CD4-positive, CD25-positive, alpha-beta regulatory T cell (primary cell): ENCODE data around the gene IL1RAPL1. TPM values are rescaled to one million over a fixed set of nuclear protein-coding genes. Genes with fewer than 3 reads are reported as not detected.

Experiments used
- ATAC-seq, 2 donors: fragments of 150-1000 bp; cut with Tn5 transposase; one replicate each; pipeline ENCODE4 v1.10.0; 2021; ENCODE audit warnings: low read depth in 2 of 2, moderate number of reproducible peaks in 2 of 2, moderate library complexity in 1 of 2
- DNase-seq, 3 donors: peaks; one replicate each; pipeline versions ENCODE4 v3.0.0 to v3.0.0-alpha.2; 2012 to 2022; ENCODE audit warnings: mixed read lengths in 1 of 3
- H3K27ac ChIP-seq: one replicate; pipeline ENCODE4 v1.7.0; 2013; ENCODE audit warnings: mild to moderate bottlenecking, low read length; ENCODE audit not compliant: insufficient read depth, poor library complexity, severe bottlenecking
- H3K27me3 ChIP-seq: one replicate; pipeline ENCODE4 v1.7.0; 2013; ENCODE audit warnings: low read length; ENCODE audit not compliant: control insufficient read depth, insufficient read depth
- H3K36me3 ChIP-seq: one replicate; pipeline ENCODE4 v1.7.0; 2013; ENCODE audit warnings: mild to moderate bottlenecking, low read length, moderate library complexity; ENCODE audit not compliant: control insufficient read depth, insufficient read depth
- H3K4me1 ChIP-seq: 2 replicates; pipeline ENCODE4 v1.7.0; 2013; ENCODE audit warnings: mild to moderate bottlenecking, low read length; ENCODE audit not compliant: insufficient read depth, control insufficient read depth, poor library complexity, severe bottlenecking
- H3K4me3 ChIP-seq: one replicate; pipeline ENCODE4 v1.7.0; 2013; ENCODE audit warnings: low read depth, mild to moderate bottlenecking, low read length, moderate library complexity
- H3K9me3 ChIP-seq, 2 experiments: 1 replicate in 1 of 2; 2 replicates in 1 of 2; pipeline ENCODE4 v1.7.0; 2013; ENCODE audit warnings: low read length in 2 of 2, mild to moderate bottlenecking in 1 of 2, moderate library complexity in 1 of 2; ENCODE audit not compliant: control insufficient read depth in 2 of 2
- H3K27ac Mint-ChIP-seq, 3 donors: one replicate each; pipeline ENCODE4 v1.8.0; 2020 to 2022; ENCODE audit warnings: mild to moderate bottlenecking in 3 of 3, mixed read lengths in 3 of 3, moderate library complexity in 2 of 3
- H3K27me3 Mint-ChIP-seq: one replicate; pipeline ENCODE4 v1.8.0; 2022; ENCODE audit warnings: mild to moderate bottlenecking, mixed read lengths
- H3K36me3 Mint-ChIP-seq: one replicate; pipeline ENCODE4 v1.8.0; 2020; ENCODE audit warnings: mixed read lengths
- H3K4me1 Mint-ChIP-seq, 4 donors: one replicate each; pipeline ENCODE4 v1.8.0; 2020 to 2022; ENCODE audit warnings: mixed read lengths in 4 of 4, mild to moderate bottlenecking in 1 of 4
- H3K4me3 Mint-ChIP-seq, 4 donors: one replicate each; pipeline ENCODE4 v1.8.0; 2020 to 2022; ENCODE audit warnings: mild to moderate bottlenecking in 4 of 4, mixed read lengths in 4 of 4, moderate library complexity in 3 of 4
- H3K9me3 Mint-ChIP-seq, 7 donors: one replicate each; pipeline ENCODE4 v1.8.0; 2020 to 2022; ENCODE audit warnings: mixed read lengths in 7 of 7, mild to moderate bottlenecking in 3 of 7, moderate library complexity in 2 of 7
- polyA plus RNA-seq, 4 donors: library from polyadenylated mRNA; unstranded; fragments of 300-500 nt; fragmentation: Illumina TruSeq; gene quantifications; one replicate each; pipeline ENCODE4 v1.2.3, GENCODE V29; 2021
- total RNA-seq: library from RNA; stranded (reverse); gene quantifications from one replicate; pipeline ENCODE4 v1.2.3, GENCODE V29; 2022

IL1RAPL1 gene
- total and polyA plus RNA-seq, 5 donors from 2014 or later: not detected

GRCh38 chrX:29560065-29560464 lies 972.8 kb downstream of the IL1RAPL1 start:
- Mint-ChIP-seq H3K36me3 (no peaks in the 10 kb centered on the region), H3K9me3 (peaks cover 0 to 14% (median 6%) of the 10 kb centered on the region in 7 donors), H3K4me3 (no peak overlapping the region), H3K4me1 (no peaks in the 10 kb centered on the region), H3K27ac (no peak overlapping the region), H3K27me3 (no peaks in the 10 kb centered on the region)
- H3K27ac ChIP-seq: no peak overlapping the region
- H3K9me3 ChIP-seq: peaks cover 0 to 3% of the 10 kb centered on the region in 2 experiments
- no peak overlapping the region for H3K4me3 ChIP-seq
- H3K4me1 ChIP-seq: no peaks in the 10 kb centered on the region
- no peaks in the 10 kb centered on the region for H3K36me3 ChIP-seq
- no peaks in the 10 kb centered on the region for H3K27me3 ChIP-seq
- DNase-seq: no peak
- no peak for ATAC-seq

GRCh38 chrX:29561417-29561816 lies 974.2 kb downstream of the IL1RAPL1 start:
- Mint-ChIP-seq H3K4me1 (no peaks in the 10 kb centered on the region), H3K36me3 (no peaks in the 10 kb centered on the region), H3K27me3 (no peaks in the 10 kb centered on the region), H3K4me3 (no peak overlapping the region), H3K27ac (no peak overlapping the region), H3K9me3 (peaks cover 0 to 14% (median 4%) of the 10 kb centered on the region in 7 donors)
- H3K4me1 ChIP-seq: no peaks in the 10 kb centered on the region
- H3K36me3 ChIP-seq: no peaks in the 10 kb centered on the region
- DNase-seq (no peak), ATAC-seq (no peak)
- peaks cover 0 to 3% of the 10 kb centered on the region in 2 experiments for H3K9me3 ChIP-seq
- no peak overlapping the region for H3K4me3 ChIP-seq
- no peak overlapping the region for H3K27ac ChIP-seq
- no peaks in the 10 kb centered on the region for H3K27me3 ChIP-seq

- Mint-ChIP-seq H3K27ac (no peak overlapping the region), H3K36me3 (no peaks in the 10 kb centered on the region), H3K4me3 (no peak overlapping the region), H3K4me1 (no peaks in the 10 kb centered on the region), H3K9me3 (peaks cover 1 to 14% (median 8%) of the 10 kb centered on the region in 7 donors), H3K27me3 (no peaks in the 10 kb centered on the region)
- Histone ChIP-seq H3K36me3 (no peaks in the 10 kb centered on the region), H3K27ac (no peak overlapping the region), H3K9me3 (no peaks in the 10 kb centered on the region), H3K4me3 (no peak overlapping the region), H3K4me1 (no peaks in the 10 kb centered on the region), H3K27me3 (no peaks in the 10 kb centered on the region)
- ATAC-seq (no peak), DNase-seq (no peak)
Observed at GRCh38 chrX:29580560-29580959, 993.3 kb downstream of the IL1RAPL1 start.

- peaks cover 1 to 14% (median 8%) of the 10 kb centered on the region in 7 donors for H3K9me3 Mint-ChIP-seq
- ATAC-seq (no peak), DNase-seq (no peak)
- Histone ChIP-seq H3K4me3 (no peak overlapping the region), H3K36me3 (no peaks in the 10 kb centered on the region), H3K27ac (no peak overlapping the region), H3K4me1 (no peaks in the 10 kb centered on the region), H3K27me3 (no peaks in the 10 kb centered on the region), H3K9me3 (no peaks in the 10 kb centered on the region)
- no peaks in the 10 kb centered on the region for H3K27me3 Mint-ChIP-seq
- no peak overlapping the region for H3K27ac Mint-ChIP-seq
- no peak overlapping the region for H3K4me3 Mint-ChIP-seq
- no peaks in the 10 kb centered on the region for H3K4me1 Mint-ChIP-seq
- H3K36me3 Mint-ChIP-seq: no peaks in the 10 kb centered on the region
Observed at GRCh38 chrX:29581223-29581622, 994.0 kb downstream of the IL1RAPL1 start.

GRCh38 chrX:29587107-29587506 lies 999.9 kb downstream of the IL1RAPL1 start:
- Histone ChIP-seq H3K4me1 (no peaks in the 10 kb centered on the region), H3K9me3 (peaks cover 0 to 4% of the 10 kb centered on the region in 2 experiments), H3K27ac (no peak overlapping the region), H3K4me3 (no peak overlapping the region), H3K36me3 (no peaks in the 10 kb centered on the region), H3K27me3 (no peaks in the 10 kb centered on the region)
- no peak overlapping the region for H3K4me3 Mint-ChIP-seq
- peaks cover 0 to 13% (median 0%) of the 10 kb centered on the region in 7 donors for H3K9me3 Mint-ChIP-seq
- no peaks in the 10 kb centered on the region for H3K36me3 Mint-ChIP-seq
- H3K4me1 Mint-ChIP-seq: no peaks in the 10 kb centered on the region
- ATAC-seq (no peak), DNase-seq (no peak)
- no peaks in the 10 kb centered on the region for H3K27me3 Mint-ChIP-seq
- H3K27ac Mint-ChIP-seq: no peak overlapping the region

- peaks cover 0 to 15% (median 1%) of the 10 kb centered on the region in 7 donors for H3K9me3 Mint-ChIP-seq
- H3K27ac ChIP-seq: no peak overlapping the region
- no peaks in the 10 kb centered on the region for H3K4me1 Mint-ChIP-seq
- DNase-seq: no peak
- H3K36me3 Mint-ChIP-seq: no peaks in the 10 kb centered on the region
- H3K36me3 ChIP-seq: no peaks in the 10 kb centered on the region
- H3K4me1 ChIP-seq: no peaks in the 10 kb centered on the region
- H3K27ac Mint-ChIP-seq: no peak overlapping the region
- H3K27me3 ChIP-seq: no peaks in the 10 kb centered on the region
- no peak overlapping the region for H3K4me3 ChIP-seq
- H3K27me3 Mint-ChIP-seq: no peaks in the 10 kb centered on the region
- no peak overlapping the region for H3K4me3 Mint-ChIP-seq
- H3K9me3 ChIP-seq: peaks cover 0 to 4% of the 10 kb centered on the region in 2 experiments
- no peak for ATAC-seq
Observed at GRCh38 chrX:29590921-29591320, 1003.7 kb downstream of the IL1RAPL1 start.

- peaks cover 0 to 11% (median 3%) of the 10 kb centered on the region in 7 donors for H3K9me3 Mint-ChIP-seq
- DNase-seq (no peak), ATAC-seq (no peak)
- no peak overlapping the region for H3K27ac Mint-ChIP-seq
- Histone ChIP-seq H3K4me1 (no peaks in the 10 kb centered on the region), H3K27ac (no peak overlapping the region), H3K27me3 (no peaks in the 10 kb centered on the region), H3K36me3 (no peaks in the 10 kb centered on the region), H3K4me3 (no peak overlapping the region), H3K9me3 (no peaks in the 10 kb centered on the region)
- no peaks in the 10 kb centered on the region for H3K27me3 Mint-ChIP-seq
- no peak overlapping the region for H3K4me3 Mint-ChIP-seq
- no peaks in the 10 kb centered on the region for H3K36me3 Mint-ChIP-seq
- no peaks in the 10 kb centered on the region for H3K4me1 Mint-ChIP-seq
Observed at GRCh38 chrX:29604381-29604780, 1017.1 kb downstream of the IL1RAPL1 start.

- Mint-ChIP-seq H3K4me3 (no peak overlapping the region), H3K27me3 (peaks cover 4% of the 10 kb centered on the region), H3K4me1 (no peaks in the 10 kb centered on the region), H3K27ac (no peak overlapping the region), H3K36me3 (no peaks in the 10 kb centered on the region), H3K9me3 (peaks cover 0 to 5% (median 0%) of the 10 kb centered on the region in 7 donors)
- DNase-seq (no peak), ATAC-seq (no peak)
- Histone ChIP-seq H3K9me3 (no peaks in the 10 kb centered on the region), H3K4me1 (no peaks in the 10 kb centered on the region), H3K4me3 (no peak overlapping the region), H3K27ac (no peak overlapping the region), H3K36me3 (no peaks in the 10 kb centered on the region), H3K27me3 (no peaks in the 10 kb centered on the region)
Observed at GRCh38 chrX:29617276-29617675, 1030.0 kb downstream of the IL1RAPL1 start.
